Cortex of kidney (tissue), 1 donor: ENCODE measurements around the gene CCM2.

Experiments
- DNase-seq: peaks from one replicate; lab custom pipeline; 2025; lab: John Stamatoyannopoulos, UW

Gene CCM2

GRCh38 chr7:45082031-45082830 lies 82.2 kb downstream of the CCM2 start:
- DNase-seq: no peak

GRCh38 chr7:45082831-45083331 lies 82.9 kb downstream of the CCM2 start:
- DNase-seq: no peak

GRCh38 chr7:45084336-45084735 lies 84.3 kb downstream of the CCM2 start:
- DNase-seq: no peak

DNA sequence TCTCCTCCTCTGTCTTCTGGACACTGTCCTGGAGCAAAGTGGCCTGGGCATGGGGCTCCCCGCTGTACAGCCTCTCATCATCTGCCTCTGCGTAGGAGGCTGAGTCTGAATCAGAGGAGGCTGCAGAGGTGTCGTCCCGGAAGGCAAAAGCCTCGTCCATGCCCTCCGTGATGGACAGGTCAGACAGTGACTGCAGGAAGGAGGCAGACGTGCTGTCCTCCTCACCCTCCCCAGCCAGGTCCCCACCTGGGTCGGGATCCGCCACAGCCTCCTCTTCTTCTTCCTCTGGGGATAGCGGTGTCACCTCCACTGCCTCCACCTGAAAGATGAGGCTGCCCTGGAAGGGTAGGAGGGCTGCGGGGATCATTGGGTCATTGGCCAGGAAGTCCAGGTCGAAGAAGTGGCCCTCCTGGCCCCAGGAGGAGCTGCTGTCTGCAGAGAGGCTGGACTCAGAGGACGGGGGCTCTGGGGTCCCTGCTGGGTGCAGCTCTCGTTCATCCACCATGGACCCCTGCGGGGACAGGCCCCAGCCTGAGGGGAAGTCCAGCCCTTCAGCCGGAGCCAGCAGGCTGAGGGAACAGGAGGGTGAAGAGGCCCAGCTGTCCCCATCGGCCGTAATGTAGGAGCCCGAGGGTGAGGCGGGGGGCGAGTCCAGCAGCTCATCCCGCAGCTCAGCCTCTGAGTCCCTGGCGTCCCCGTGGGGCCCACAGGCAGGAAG lies 85.1 kb downstream of the CCM2 start:
- no peak for DNase-seq

DNA sequence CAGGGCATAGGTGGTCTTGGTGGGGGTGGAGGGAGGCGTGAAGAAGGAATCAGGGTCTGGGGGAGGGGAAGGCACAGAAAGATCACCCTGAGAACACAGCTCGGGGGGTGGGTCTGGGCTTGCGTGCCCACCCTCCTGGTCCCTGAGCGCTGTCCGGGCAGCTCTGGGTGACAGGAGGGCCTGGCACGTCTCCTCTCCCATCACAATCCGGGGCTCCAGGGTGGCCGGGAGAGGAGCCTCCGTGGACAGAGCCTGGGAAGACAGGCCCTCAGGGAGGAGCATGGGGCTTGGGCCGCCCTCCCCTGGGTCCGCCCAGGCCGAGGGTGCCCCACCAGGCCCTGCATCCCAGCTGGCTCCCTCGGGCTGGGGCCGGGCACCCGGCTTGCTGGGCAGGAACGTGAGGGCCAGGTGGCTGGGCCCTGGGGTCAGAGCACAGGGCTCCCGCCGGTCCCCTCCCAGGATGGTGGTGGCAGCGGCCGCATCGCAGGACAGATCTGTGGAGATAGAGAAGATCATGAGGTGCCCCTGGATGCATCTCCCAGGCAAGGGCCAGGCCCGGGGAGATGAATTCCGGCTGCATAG lies 85.7 kb downstream of the CCM2 start:
- DNase-seq: no peak

GRCh38 chr7:45086331-45087065 lies 86.5 kb downstream of the CCM2 start:
- no peak for DNase-seq

DNA sequence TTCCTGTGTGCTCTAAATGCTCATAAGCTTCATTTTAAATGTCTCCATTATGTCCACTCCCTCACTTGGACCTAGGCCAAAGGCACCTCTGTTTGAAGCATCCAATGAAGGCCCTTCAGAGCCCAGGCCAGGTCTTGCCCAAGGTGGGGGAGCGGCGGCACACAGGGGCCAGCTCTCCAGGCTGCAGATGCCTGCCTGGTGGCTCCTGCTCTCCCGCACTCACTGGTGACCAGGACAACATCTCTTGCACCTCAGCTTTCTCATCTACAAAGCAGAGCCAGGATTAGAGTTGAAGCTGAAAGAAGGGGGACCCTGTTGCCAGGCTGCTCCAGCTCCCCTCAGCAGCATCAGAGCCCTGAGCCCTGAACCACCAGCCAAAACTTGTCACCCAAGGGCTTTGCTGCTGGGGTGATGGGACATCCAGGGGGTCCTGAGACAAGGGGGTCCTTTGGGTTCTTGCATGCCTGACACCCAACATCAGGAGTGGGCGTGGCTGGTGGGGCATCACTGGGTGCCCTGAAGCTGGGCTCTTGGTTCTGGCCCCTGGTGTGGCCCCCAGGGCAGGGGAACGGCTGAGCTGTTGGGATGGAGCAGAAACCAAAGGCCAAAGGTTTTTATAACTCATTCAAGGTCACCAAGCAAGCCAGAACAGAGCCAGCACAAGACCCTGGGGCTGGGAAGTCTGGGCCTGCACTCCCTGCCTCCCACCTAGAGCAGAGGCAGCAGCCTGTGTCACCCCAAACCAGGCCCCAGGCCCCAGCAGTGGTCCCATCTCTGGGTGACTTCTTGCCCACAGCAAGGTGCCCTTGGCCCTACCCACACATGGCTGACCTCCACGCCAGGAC lies 87.5 kb downstream of the CCM2 start:
- DNase-seq: no peak

DNA sequence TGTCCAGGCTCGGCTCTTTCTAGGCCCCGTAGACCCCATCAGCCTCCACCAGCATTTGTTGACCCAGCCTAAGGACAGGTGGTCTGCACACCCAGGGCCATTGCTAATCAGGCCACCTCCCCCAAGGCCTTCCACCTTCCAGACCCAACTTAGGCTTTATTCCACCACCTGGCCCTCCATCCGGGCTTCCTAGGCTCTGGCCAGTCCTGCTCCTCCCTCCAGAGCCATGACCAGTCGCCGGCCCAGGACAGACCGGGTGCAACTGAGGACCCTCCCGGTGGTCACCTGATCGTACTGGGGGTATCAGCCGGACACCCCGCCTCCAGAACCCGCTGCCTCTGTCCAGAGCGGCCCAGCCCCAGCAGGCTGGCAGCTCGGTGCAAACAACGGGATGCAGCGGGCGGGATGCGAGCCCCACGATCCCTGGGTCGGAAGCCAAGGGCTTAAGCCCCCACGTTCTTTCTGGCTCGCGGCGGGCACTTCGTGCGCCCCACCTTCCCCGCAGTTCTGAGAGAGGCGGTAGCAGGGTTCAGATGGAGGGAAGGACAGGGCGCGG lies 88.2 kb downstream of the CCM2 start:
- no peak for DNase-seq

- no peak for DNase-seq
These were observed 88.9 kb downstream of the CCM2 start, which contains the start of gene NACAD for GRCh38 chr7:45088821-45089340. NACAD (minus strand) TSS chr7:45088969; CDS start chr7:45088894, 75 bp downstream.

DNA sequence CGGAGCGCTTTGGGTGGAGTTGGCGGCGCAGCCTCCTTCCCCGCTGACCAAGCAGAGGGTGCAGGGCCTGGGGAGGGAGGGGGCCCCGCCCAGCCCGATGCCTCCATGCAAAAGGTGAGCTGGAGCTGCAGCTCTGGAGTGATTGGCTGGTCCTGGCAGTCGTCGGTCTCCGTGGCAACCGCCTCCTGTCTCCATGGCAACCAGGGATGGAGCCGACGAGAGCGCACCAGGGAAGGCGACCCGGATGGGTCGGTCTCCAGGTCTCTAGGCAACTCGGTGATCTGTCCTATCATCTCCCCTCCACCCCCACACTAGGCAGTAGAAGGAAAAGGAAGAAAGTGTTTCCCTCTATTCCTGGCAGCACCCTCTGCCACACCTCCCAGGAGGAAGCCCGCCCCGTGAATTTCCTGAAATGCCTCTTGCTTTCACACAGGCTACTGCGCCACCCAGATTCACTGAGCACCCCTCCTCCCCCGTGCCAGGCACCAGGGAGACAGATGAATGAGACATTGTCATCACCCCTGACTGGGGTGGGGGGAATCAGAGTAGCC lies 89.4 kb downstream of the CCM2 start:
- no peak for DNase-seq

- no peak for DNase-seq
These were observed 92.3 kb downstream of the CCM2 start for GRCh38 chr7:45092100-45092930.

GRCh38 chr7:45092931-45093235 lies 92.9 kb downstream of the CCM2 start:
- no peak for DNase-seq

DNA sequence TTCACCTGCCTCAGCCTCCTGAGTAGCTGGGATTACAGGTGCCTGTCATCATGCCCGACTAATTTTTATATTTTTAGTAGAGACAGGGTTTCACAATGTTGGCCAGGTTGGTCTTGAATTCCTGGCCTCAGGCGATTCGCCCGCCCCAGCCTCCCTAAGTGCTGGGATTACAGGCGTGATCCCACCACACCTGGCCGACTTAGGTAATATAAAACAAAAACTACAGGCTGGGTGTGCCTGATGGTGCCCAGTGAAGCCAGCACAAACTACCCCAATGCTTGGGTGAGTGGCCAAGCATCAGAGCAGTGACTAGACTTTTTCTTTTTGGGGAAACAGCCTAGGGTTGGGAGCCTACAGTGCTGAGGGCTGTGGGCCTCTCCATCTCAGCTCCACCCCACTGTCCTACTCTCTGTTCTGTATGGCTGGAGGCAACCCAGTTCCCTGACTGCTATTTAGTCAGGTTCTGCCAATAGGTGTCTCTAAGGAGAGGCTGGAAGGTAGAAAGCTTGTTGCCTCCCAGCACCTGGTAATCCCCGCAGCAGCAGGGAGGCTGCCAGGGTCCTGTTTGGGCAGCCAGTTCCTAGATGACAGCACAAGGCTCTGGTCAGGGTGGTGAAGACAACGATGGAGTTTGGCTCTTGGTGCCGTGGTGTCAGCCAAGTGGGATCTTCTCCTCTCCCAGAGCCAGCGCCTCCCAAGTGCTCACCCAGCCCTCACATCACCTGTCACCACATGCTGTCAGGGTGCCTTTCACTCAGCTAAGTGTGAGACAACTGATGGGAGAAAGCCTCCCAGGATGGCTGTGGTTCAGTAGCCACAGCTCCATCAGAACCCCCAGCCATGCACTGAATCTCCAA lies 99.2 kb downstream of the CCM2 start:
- DNase-seq: no peak

DNA sequence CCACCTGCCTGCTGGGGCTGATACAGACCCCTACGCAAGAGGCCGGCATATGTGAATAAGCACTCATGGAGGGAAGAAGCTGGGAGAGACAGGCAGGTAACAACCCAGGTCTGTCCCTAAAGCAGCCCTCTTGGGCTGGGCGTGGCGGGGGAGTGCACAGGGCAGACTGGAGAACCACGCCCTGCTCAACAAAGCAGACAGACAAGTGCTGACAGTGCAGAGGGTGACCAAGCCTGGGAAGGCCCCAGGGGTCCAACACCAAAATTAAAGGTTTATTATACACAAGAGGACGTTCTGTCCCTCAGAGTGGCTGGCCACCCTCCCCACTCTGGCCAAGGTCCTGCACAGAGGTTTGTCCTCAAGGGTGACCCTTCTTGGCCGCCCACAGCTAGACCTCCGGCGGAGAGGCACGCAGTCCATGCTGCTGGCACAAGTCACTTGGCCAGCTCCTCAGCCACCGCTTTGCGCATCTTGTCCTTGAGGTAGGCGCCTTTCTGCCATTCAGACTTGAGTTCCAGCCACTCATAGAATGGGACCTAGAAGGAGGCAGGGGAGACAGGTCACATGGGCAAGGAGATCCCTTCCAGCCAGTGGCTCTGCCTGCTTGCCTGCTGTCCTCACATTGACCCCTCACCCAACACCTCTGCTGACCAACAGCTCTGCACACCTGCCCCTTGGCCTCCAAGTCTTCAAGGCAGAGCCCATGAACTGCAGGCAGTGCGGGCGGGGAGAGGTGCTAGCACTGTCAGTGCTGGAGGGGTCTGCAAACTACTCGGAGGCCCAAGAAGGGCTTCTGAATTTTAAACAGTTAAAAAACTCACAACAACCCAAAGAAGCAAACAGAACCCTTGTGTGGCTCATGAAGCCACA lies 100.1 kb downstream of the CCM2 start:
- no peak for DNase-seq

- no peak for DNase-seq
These were observed 100.9 kb downstream of the CCM2 start for GRCh38 chr7:45100761-45101480.

GRCh38 chr7:45101748-45102147 lies 101.7 kb downstream of the CCM2 start:
- DNase-seq: no peak
